Gastroesophageal sphincter (tissue), 4 donors: ENCODE results near the gene IL18BP. TPM values are rescaled to one million over a fixed set of nuclear protein-coding genes. Genes with fewer than 3 reads are reported as not detected.
A peak's percentile ranks its signal among the peaks of the same experiment; 100 is the strongest.

Experiments
- ATAC-seq: fragments of 150-250 bp; one replicate; pipeline ENCODE4 v1.9.1; 2016; ENCODE audit warnings: mild to moderate bottlenecking, moderate library complexity
- H3K27ac ChIP-seq, 4 donors: fragments of 200-600 bp; sonication (generic) in 3 of 4; 1 replicate in 3 of 4; 2 replicates in 1 of 4; pipeline ENCODE4 v1.5.1; 2016 to 2019
- H3K27me3 ChIP-seq: fragments of 200-600 bp; sonication (generic); one replicate; pipeline ENCODE4 v1.5.1; 2019
- H3K36me3 ChIP-seq, 2 donors: fragments of 200-600 bp; sonication (generic); one replicate each; pipeline ENCODE4 v1.5.1; 2019; ENCODE audit warnings: control low read depth in 1 of 2
- H3K4me1 ChIP-seq, 3 donors: fragments of 200-600 bp; sonication (generic); 1 replicate in 2 of 3; 2 replicates in 1 of 3; pipeline ENCODE4 v1.5.1; 2016 to 2019; ENCODE audit warnings: control low read depth in 2 of 3
- H3K4me3 ChIP-seq, 2 donors: fragments of 200-600 bp; sonication (generic); one replicate each; pipeline ENCODE4 v1.5.1; 2019; ENCODE audit warnings: mild to moderate bottlenecking in 1 of 2, moderate library complexity in 1 of 2
- H3K9me3 ChIP-seq, 3 donors: fragments of 200-600 bp; sonication (generic); one replicate each; pipeline ENCODE4 v1.5.1; 2017 to 2019; ENCODE audit warnings: control low read depth in 2 of 3
- CTCF ChIP-seq, 4 experiments: fragments of 200-600 bp in 2 of 4; fragments of 450-650 bp in 2 of 4; sonication (generic) in 1 of 4; IDR thresholded peaks; one replicate each; pipeline ENCODE4 v1.5.1; 2017 to 2019; ENCODE audit warnings: antibody characterized with exemption in 4 of 4, mild to moderate bottlenecking in 2 of 4, moderate library complexity in 2 of 4
- EP300 ChIP-seq: sonication (generic); formaldehyde crosslinking; IDR thresholded peaks from one replicate; pipeline ENCODE4 v1.6.1; 2017; ENCODE audit warnings: antibody characterized with exemption, mild to moderate bottlenecking
- POLR2A ChIP-seq, 2 donors: fragments of 450-650 bp; IDR thresholded peaks; one replicate each; pipeline ENCODE4 v1.6.1; 2017; ENCODE audit warnings: antibody characterized with exemption in 2 of 2, mild to moderate bottlenecking in 2 of 2, moderate library complexity in 1 of 2
- POLR2AphosphoS5 ChIP-seq: sonication (generic); formaldehyde crosslinking; IDR thresholded peaks from one replicate; pipeline ENCODE4 v1.6.1; 2017; ENCODE audit warnings: antibody characterized with exemption
- WGBS, 2 donors: methylation state at CpG; one replicate each; pipeline ENCODE4 v1.1.5; 2018; ENCODE audit warnings: low coverage in 1 of 2; 5-methylcytosine and 5-hydroxymethylcytosine counted together
- total RNA-seq, 4 donors: library from RNA; depleted of rRNA; stranded (reverse); fragments of >200 nt; gene quantifications; one replicate each; pipeline ENCODE4 v1.1.0, GENCODE V29; 2016

IL18BP gene
- total RNA-seq, 4 donors from 2014 or later = 2.5 to 8.9 (median 6.7) TPM

GRCh38 chr11:72008728-72009127 is 10.0 kb downstream of the IL18BP start:
- Histone ChIP-seq H3K27ac (peak overlapping the region in 1 of 4 donors; percentile 4), H3K36me3 (peaks cover 0 to 100% of the 10 kb centered on the region in 2 donors), H3K4me1 (peaks cover 3 to 49% (median 15%) of the 10 kb centered on the region in 3 donors), H3K4me3 (no peak overlapping the region), H3K9me3 (no peaks in the 10 kb centered on the region), H3K27me3 (no peaks in the 10 kb centered on the region)
- WGBS, 2 donors = 80% methylated on average over 2 of the region's 7 CpGs; no CpG with 5 or more reads in 1 of the 2 donors
- no peak for TF ChIP-seq POLR2AphosphoS5
- TF ChIP-seq EP300 = no peak
- TF ChIP-seq CTCF (IDR thresholded peaks at IDR 0.05) = no peak
- TF ChIP-seq POLR2A (IDR thresholded peaks at IDR 0.05) = no peak
- ATAC-seq = no peak

GRCh38 chr11:72009156-72009555 is 10.4 kb downstream of the IL18BP start:
- Histone ChIP-seq H3K4me1 (peaks cover 4 to 53% (median 19%) of the 10 kb centered on the region in 3 donors), H3K27me3 (no peaks in the 10 kb centered on the region), H3K27ac (peak overlapping the region in 1 of 4 donors; percentile 4), H3K9me3 (no peaks in the 10 kb centered on the region), H3K36me3 (peaks cover 0 to 100% of the 10 kb centered on the region in 2 donors), H3K4me3 (no peak overlapping the region)
- no peak for ATAC-seq
- no peak for TF ChIP-seq EP300
- TF ChIP-seq POLR2AphosphoS5 = no peak
- TF ChIP-seq POLR2A (IDR thresholded peaks at IDR 0.05) = no peak
- no peak for TF ChIP-seq CTCF (IDR thresholded peaks at IDR 0.05)
- 60 to 80% methylated on average over 1 to 4 of the region's 6 CpGs for WGBS, 2 donors

GRCh38 chr11:72010529-72011233 is 12.0 kb downstream of the IL18BP start:
- peak; percentile 3 for TF ChIP-seq POLR2AphosphoS5
- no peak for TF ChIP-seq CTCF (IDR thresholded peaks at IDR 0.05)
- ATAC-seq = no peak
- Histone ChIP-seq H3K4me1 (peaks cover 4 to 56% (median 29%) of the 10 kb centered on the region in 3 donors), H3K27me3 (no peaks in the 10 kb centered on the region), H3K9me3 (no peaks in the 10 kb centered on the region), H3K4me3 (no peak overlapping the region), H3K27ac (peak overlapping the region in 2 of 4 donors; percentile 5 to 71), H3K36me3 (peaks cover 0 to 100% of the 10 kb centered on the region in 2 donors)
- WGBS, 2 donors = 40 to 60% methylated on average over 2 of the region's 10 CpGs

GRCh38 chr11:72012091-72012630 is 13.5 kb downstream of the IL18BP start:
- H3K4me3 ChIP-seq = no peak overlapping the region
- peaks cover 4 to 57% (median 29%) of the 10 kb centered on the region in 3 donors for H3K4me1 ChIP-seq
- no peak for ATAC-seq
- TF ChIP-seq POLR2A (IDR thresholded peaks at IDR 0.05) (no peak), CTCF (IDR thresholded peaks at IDR 0.05) (no peak), POLR2AphosphoS5 (no peak), EP300 (no peak)
- H3K36me3 ChIP-seq = peaks cover 0 to 100% of the 10 kb centered on the region in 2 donors
- no CpG with 5 or more reads among the region's 5 CpGs for WGBS, 2 donors
- H3K27me3 ChIP-seq = no peaks in the 10 kb centered on the region
- no peaks in the 10 kb centered on the region for H3K9me3 ChIP-seq
- peak overlapping the region in 3 of 4 donors; percentile 58 to 71 (median 66) for H3K27ac ChIP-seq
